A549 (cell line): ENCODE data around the gene ARL3.

Source experiments
- BHLHE40 ChIP-seq: IDR thresholded peaks from 2 replicates; pipeline ENCODE4 v1.6.1; 2012; ENCODE audit warnings: low read depth, low read length, inconsistent platforms
- JUNB ChIP-seq: fragments of >200 bp; sonication (Bioruptor Twin); formaldehyde crosslinking; IDR thresholded peaks from 2 replicates; pipeline ENCODE4 v1.6.1; 2016
- MAFK ChIP-seq: fragments of 450-650 bp; IDR thresholded peaks from 2 replicates; pipeline ENCODE4 v1.6.1; 2014; ENCODE audit not compliant: partially characterized antibody
- MAZ ChIP-seq: fragments of 150-350 bp; IDR thresholded peaks from 2 replicates; pipeline ENCODE4 v1.6.1; 2014; ENCODE audit warnings: antibody characterized with exemption, low read depth, low read length, borderline replicate concordance
- POLR2A ChIP-seq: IDR thresholded peaks from 2 replicates; pipeline ENCODE4 v1.6.1; 2012; ENCODE audit warnings: mild to moderate bottlenecking, low read length
- SMC3 ChIP-seq: fragments of >200 bp; sonication (Bioruptor Twin); formaldehyde crosslinking; IDR thresholded peaks from 3 replicates; pipeline ENCODE4 v1.6.1; 2018; ENCODE audit warnings: inconsistent platforms
- TF ChIP-seq, protein P1 (sequence below): fragments of >200 bp; sonication (Bioruptor Twin); formaldehyde crosslinking; IDR thresholded peaks from 3 replicates; pipeline ENCODE4 v1.6.1; 2016
- TF ChIP-seq, protein P2 (sequence below): fragments of >200 bp; sonication (Bioruptor Twin); formaldehyde crosslinking; IDR thresholded peaks from 3 replicates; pipeline ENCODE4 v1.5.1; 2016
- TF ChIP-seq, protein P3 (sequence below): fragments of 150-350 bp; IDR thresholded peaks from 2 replicates; pipeline ENCODE4 v1.6.1; 2014; ENCODE audit warnings: low read depth, mild to moderate bottlenecking, low read length
- TF ChIP-seq, protein P4 (sequence below): IDR thresholded peaks from 2 replicates; pipeline ENCODE4 v1.6.1; 2012; ENCODE audit warnings: low read depth, borderline replicate concordance

DNA sequence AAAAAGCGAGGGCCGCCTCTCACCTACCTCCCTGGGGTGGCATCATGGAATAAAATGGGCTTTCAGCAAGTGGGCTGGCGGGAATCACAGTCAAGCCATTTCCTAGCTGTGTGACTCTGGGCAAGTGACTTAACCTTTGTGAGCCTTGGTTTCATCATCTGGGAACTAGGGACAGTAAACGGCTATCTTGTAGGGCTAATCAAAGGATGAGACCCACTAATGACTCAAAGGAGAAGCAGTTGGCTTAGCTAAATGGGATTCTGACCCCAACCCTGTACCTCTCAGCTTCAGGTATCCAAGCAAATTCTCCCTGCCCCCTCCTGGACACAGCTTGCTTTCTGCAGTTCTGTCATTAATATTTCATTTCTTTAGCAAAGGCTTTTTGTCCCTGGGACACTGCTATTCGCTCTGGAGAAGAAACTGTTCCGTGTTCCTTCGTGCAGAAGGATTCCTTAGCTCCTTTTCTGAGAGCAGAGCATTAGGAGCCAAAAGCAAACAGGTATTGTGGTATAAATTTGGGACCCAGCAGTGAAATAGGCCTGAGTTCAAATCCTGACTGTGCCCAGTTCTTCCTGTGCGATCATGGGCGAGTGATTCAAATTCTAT, 44.0 kb downstream of the ARL3 start:
- TF ChIP-seq, protein P1, sequence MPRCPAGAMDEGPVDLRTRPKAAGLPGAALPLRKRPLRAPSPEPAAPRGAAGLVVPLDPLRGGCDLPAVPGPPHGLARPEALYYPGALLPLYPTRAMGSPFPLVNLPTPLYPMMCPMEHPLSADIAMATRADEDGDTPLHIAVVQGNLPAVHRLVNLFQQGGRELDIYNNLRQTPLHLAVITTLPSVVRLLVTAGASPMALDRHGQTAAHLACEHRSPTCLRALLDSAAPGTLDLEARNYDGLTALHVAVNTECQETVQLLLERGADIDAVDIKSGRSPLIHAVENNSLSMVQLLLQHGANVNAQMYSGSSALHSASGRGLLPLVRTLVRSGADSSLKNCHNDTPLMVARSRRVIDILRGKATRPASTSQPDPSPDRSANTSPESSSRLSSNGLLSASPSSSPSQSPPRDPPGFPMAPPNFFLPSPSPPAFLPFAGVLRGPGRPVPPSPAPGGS = no peak
- TF ChIP-seq, protein P2, sequence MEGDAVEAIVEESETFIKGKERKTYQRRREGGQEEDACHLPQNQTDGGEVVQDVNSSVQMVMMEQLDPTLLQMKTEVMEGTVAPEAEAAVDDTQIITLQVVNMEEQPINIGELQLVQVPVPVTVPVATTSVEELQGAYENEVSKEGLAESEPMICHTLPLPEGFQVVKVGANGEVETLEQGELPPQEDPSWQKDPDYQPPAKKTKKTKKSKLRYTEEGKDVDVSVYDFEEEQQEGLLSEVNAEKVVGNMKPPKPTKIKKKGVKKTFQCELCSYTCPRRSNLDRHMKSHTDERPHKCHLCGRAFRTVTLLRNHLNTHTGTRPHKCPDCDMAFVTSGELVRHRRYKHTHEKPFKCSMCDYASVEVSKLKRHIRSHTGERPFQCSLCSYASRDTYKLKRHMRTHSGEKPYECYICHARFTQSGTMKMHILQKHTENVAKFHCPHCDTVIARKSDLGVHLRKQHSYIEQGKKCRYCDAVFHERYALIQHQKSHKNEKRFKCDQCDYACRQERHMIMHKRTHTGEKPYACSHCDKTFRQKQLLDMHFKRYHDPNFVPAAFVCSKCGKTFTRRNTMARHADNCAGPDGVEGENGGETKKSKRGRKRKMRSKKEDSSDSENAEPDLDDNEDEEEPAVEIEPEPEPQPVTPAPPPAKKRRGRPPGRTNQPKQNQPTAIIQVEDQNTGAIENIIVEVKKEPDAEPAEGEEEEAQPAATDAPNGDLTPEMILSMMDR = no peak; the same call in 2 of the 3 replicates
- TF ChIP-seq POLR2A (no peak), MAFK (no peak), MAZ (no peak), BHLHE40 (no peak), SMC3 (no peak), JUNB (no peak)
- TF ChIP-seq, protein P3, sequence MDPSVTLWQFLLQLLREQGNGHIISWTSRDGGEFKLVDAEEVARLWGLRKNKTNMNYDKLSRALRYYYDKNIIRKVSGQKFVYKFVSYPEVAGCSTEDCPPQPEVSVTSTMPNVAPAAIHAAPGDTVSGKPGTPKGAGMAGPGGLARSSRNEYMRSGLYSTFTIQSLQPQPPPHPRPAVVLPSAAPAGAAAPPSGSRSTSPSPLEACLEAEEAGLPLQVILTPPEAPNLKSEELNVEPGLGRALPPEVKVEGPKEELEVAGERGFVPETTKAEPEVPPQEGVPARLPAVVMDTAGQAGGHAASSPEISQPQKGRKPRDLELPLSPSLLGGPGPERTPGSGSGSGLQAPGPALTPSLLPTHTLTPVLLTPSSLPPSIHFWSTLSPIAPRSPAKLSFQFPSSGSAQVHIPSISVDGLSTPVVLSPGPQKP = no peak
- TF ChIP-seq, protein P4, sequence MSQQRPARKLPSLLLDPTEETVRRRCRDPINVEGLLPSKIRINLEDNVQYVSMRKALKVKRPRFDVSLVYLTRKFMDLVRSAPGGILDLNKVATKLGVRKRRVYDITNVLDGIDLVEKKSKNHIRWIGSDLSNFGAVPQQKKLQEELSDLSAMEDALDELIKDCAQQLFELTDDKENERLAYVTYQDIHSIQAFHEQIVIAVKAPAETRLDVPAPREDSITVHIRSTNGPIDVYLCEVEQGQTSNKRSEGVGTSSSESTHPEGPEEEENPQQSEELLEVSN = no peak
